Measurements from ENCODE around the gene UPK3A. TPM values are rescaled to one million over a fixed set of nuclear protein-coding genes. Genes with fewer than 3 reads are reported as not detected.
A peak's percentile ranks its signal among the peaks of the same experiment; 100 is the strongest.

UPK3A gene
- total RNA-seq, 2 donors from 2014 or later: 12.6 to 103 TPM

DNA sequence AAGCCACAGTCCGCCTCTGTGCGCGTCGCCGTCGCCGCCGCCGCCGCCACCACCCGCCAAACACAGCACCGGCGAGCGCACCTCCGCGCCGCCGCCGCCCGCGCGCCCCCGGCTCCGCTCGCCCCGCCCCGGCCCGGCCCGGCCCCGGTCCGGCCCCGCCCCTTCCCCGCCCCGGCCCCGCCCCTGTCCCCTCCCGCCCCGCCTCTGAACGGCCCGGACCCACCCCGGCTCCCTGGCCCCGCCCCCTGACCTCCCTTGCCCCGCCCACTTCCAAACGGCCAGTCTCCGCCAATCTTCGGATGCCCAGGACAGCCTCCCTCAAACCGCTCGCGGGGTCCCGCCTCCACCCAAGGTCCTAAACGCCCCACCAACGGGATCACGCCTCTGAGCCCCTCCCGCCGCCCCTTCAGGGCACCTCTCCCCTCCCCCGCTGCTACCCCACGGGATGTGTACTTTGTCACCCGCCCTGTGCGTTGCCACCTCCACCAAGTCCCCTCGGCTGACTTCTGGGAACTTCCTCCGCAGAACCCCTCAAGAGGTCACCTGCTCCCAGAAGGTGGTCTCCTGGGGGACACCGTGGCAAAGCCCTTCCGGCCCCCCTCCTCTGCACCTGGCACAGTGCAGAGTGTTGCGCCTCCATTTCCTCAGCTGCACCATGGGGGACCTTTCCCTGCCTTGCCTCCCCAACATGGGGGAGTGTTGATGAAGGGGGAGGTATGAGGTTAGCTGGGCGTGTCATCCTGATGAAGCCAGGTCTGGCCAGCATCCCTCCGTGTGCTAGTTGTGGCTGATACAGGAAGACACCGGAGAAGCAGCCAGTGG is 43.7 kb upstream of the UPK3A start, which contains the start of gene KIAA0930:
KIAA0930 (minus strand) TSS at position 85 of the 822 bp plus-strand sequence. CDS start 191 bp downstream, outside the sequence.
- Histone ChIP-seq H3K27me3 (replicated peaks; ENCODE audit: insufficient read depth) (no peaks in the 10 kb centered on the region), H3K4me1 (replicated peaks) (peaks cover 12% of the 10 kb centered on the region), H3K9me3 (no peaks in the 10 kb centered on the region), H3K27ac (peak within 1 kb of the TSS; percentile 31 to 56), H3K4me3 (peak within 1 kb of the TSS; percentile 57 to 59), H3K36me3 (no peaks in the 10 kb centered on the region)
- TF ChIP-seq, protein P1, sequence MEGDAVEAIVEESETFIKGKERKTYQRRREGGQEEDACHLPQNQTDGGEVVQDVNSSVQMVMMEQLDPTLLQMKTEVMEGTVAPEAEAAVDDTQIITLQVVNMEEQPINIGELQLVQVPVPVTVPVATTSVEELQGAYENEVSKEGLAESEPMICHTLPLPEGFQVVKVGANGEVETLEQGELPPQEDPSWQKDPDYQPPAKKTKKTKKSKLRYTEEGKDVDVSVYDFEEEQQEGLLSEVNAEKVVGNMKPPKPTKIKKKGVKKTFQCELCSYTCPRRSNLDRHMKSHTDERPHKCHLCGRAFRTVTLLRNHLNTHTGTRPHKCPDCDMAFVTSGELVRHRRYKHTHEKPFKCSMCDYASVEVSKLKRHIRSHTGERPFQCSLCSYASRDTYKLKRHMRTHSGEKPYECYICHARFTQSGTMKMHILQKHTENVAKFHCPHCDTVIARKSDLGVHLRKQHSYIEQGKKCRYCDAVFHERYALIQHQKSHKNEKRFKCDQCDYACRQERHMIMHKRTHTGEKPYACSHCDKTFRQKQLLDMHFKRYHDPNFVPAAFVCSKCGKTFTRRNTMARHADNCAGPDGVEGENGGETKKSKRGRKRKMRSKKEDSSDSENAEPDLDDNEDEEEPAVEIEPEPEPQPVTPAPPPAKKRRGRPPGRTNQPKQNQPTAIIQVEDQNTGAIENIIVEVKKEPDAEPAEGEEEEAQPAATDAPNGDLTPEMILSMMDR (IDR thresholded peaks at IDR 0.05): no peak
- TF ChIP-seq POLR2AphosphoS5 (IDR thresholded peaks at IDR 0.05): no peak
- no peak for TF ChIP-seq POLR2A (IDR thresholded peaks at IDR 0.05)
- DNase-seq (ENCODE audit: low spot score): peak; percentile 66
- 10% methylated on average over 50 of the region's 66 CpGs for WGBS
- intact Hi-C loops (cut with DNase I): loop anchor here (5.0 kb wide), 1 partner anchor 79 kb away; the partner anchor contains the start of gene NUP50

DNA sequence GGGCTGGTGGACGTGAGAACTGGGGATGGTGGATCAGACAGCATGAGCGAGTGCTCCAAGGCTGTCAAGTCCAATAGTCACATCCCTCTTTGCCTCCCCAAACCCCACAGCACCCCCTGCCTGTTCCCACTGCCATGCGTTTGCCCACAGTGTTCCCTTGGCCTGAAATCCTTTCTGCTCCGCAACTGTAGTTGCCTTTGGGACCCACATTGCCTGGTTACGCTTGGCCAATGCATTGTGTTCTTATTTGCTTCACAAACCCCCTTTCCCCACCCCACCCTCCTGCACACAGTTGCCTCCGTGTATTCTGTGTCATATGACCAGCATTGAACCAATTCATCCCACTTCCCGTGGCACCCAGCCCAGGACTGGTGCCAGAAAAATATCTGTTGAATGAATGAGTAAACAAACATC is 42.0 kb upstream of the UPK3A start:
- Histone ChIP-seq H3K36me3 (no peaks in the 10 kb centered on the region), H3K4me3 (no peak overlapping the region), H3K9me3 (no peaks in the 10 kb centered on the region), H3K4me1 (replicated peaks) (peaks cover 12% of the 10 kb centered on the region), H3K27me3 (replicated peaks; ENCODE audit: insufficient read depth) (no peaks in the 10 kb centered on the region), H3K27ac (peak overlapping the region in 1 of 2 donors; percentile 51)
- intact Hi-C loops (cut with DNase I): loop anchor here (5.0 kb wide), 1 partner anchor 80 kb away; the partner anchor contains the start of gene NUP50
- WGBS: 49% methylated on average over 7 of the region's 7 CpGs
- TF ChIP-seq, protein P1 (IDR thresholded peaks at IDR 0.05): peak in 2 of 4 experiments; percentile 10 to 26
- TF ChIP-seq POLR2A (IDR thresholded peaks at IDR 0.05) (no peak), POLR2AphosphoS5 (IDR thresholded peaks at IDR 0.05) (peak; percentile 75)
- DNase-seq (ENCODE audit: low spot score): peak; percentile 76

DNA sequence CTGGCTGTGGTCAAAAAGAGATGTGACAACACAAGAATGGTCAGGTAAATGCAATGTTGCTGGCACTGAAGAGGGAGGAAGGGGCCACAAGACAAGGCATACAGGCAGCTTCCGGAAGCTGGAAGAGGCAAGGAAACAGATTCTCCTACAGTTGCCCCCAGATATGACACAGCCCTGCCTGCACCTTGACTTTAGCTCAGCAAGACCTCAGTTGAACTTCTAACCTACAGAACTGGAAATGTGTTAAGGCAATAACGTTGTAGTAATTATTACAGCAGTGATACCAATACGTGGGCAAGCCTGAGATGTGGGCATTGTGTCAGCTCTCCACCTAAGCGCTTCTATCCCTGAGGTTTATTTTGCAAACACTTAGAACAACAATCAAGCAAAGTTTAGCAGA is 39.8 kb upstream of the UPK3A start:
- Histone ChIP-seq H3K4me1 (replicated peaks) (peaks cover 6% of the 10 kb centered on the region), H3K4me3 (no peak overlapping the region), H3K27ac (no peak overlapping the region), H3K27me3 (replicated peaks; ENCODE audit: insufficient read depth) (no peaks in the 10 kb centered on the region), H3K9me3 (no peaks in the 10 kb centered on the region), H3K36me3 (no peaks in the 10 kb centered on the region)
- TF ChIP-seq POLR2A (IDR thresholded peaks at IDR 0.05) (no peak), POLR2AphosphoS5 (IDR thresholded peaks at IDR 0.05) (no peak)
- TF ChIP-seq, protein P1 (IDR thresholded peaks at IDR 0.05): no peak
- intact Hi-C loops (cut with DNase I): loop anchor here (5.0 kb wide), 1 partner anchor 83 kb away; the partner anchor contains the start of gene NUP50
- no peak for DNase-seq (ENCODE audit: low spot score)
- WGBS: 79% methylated on average over 4 of the region's 4 CpGs

DNA sequence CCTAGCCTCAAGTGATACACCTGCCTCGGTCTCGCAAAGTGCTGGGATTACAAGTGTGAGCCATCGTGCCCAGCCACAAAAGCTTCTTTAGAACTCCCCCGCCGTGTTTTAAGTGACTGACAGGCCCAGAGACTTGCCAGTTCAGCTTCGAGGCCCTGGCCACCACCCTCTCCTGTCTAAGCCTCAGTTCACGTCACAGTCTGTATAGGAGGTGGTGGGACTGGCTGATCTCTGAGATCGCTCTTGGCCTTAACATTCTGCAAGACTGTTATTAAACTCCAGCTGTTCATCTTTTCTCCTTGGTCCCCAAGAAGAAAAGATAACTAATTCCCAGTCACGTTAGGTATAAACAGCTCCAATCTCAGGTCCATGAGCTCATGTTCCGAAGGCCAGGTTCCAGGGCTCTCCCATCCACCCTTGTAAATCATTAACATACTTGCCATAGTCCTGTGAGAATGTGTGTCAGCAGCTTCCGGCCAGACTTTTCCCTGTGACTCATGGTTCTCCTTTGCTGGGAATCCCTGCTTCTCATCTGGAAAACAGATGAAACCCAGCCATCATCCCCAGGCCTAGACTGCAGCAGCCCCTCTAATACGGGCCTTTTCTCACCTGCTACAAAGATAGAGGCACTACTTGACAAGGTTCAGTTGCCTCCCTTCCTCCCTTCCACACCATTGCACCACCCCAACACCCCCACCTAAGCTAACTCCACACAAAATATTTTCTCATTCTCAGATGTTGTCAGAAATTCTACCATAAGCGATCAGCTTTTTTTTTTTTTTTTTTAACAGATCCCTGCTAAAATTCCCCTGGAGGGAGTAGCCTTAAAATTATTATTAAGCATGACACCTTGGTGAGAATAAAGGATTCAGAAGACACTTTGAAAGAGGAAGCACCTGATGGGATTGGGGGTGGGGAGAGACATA is 38.4 kb upstream of the UPK3A start:
- no peaks in the 10 kb centered on the region for H3K9me3 ChIP-seq
- H3K4me3 ChIP-seq: no peak overlapping the region
- peak; percentile 67 for DNase-seq (ENCODE audit: low spot score)
- H3K36me3 ChIP-seq: no peaks in the 10 kb centered on the region
- peaks cover 6% of the 10 kb centered on the region for H3K4me1 ChIP-seq (replicated peaks)
- intact Hi-C loops (cut with DNase I): no loop called here
- TF ChIP-seq, protein P1 (IDR thresholded peaks at IDR 0.05): no peak
- TF ChIP-seq POLR2A (IDR thresholded peaks at IDR 0.05) (no peak), POLR2AphosphoS5 (IDR thresholded peaks at IDR 0.05) (peak; percentile 80)
- H3K27ac ChIP-seq: peak overlapping the region in 1 of 2 donors; percentile 63
- H3K27me3 ChIP-seq (replicated peaks; ENCODE audit: insufficient read depth): no peaks in the 10 kb centered on the region
- 40% methylated on average over 13 of the region's 13 CpGs for WGBS
